ENCODE measurements around the gene OR11H6. TPM values are rescaled to one million over a fixed set of nuclear protein-coding genes. Genes with fewer than 3 reads are reported as not detected.
"Not testable (repeated sequence)": the region's sequence is repeated elsewhere in the genome, so short reads cannot be mapped to it uniquely, and the experiment has no call there.

Gene OR11H6
- total and polyA plus RNA-seq, 5 donors = not detected

- H3K27ac ChIP-seq (ENCODE audit: low read length); H3K9me3 ChIP-seq (ENCODE audit: control insufficient read depth, low read length); ATAC-seq; DNase-seq; H3K4me3 ChIP-seq (ENCODE audit: low read length); H3K27me3 ChIP-seq (ENCODE audit: control insufficient read depth, insufficient read depth); intact Hi-C loops (cut with DNase I); H3K4me1 ChIP-seq (ENCODE audit: control insufficient read depth, insufficient read depth, low read length): not testable (repeated sequence)
- WGBS = 63% methylated on average over 6 of the region's 6 CpGs
Measured at GRCh38 chr14:20195170-20195569, 28.3 kb upstream of the OR11H6 start.

- no peak for DNase-seq
Measured at GRCh38 chr14:20195911-20196310, 27.6 kb upstream of the OR11H6 start.

GRCh38 chr14:20197459-20197858 is 26.1 kb upstream of the OR11H6 start:
- 69% methylated on average over 6 of the region's 6 CpGs for WGBS
- Histone ChIP-seq H3K9me3 (ENCODE audit: control insufficient read depth, low read length) (no peaks in the 10 kb centered on the region), H3K27me3 (ENCODE audit: control insufficient read depth, insufficient read depth) (no peaks in the 10 kb centered on the region), H3K4me1 (ENCODE audit: control insufficient read depth, insufficient read depth, low read length) (no peaks in the 10 kb centered on the region), H3K27ac (ENCODE audit: low read length) (no peak overlapping the region), H3K4me3 (ENCODE audit: low read length) (no peak overlapping the region)
- ATAC-seq (peak in 1 of 2 donors; percentile 41), DNase-seq (peak in 1 of 3 donors; percentile 29)
- intact Hi-C loops (cut with DNase I) = no loop called here

More at GRCh38 chr14:20195911-20196310, 27.6 kb upstream of the OR11H6 start:
- Histone ChIP-seq H3K4me3 (ENCODE audit: low read length) (no peak overlapping the region), H3K4me1 (ENCODE audit: control insufficient read depth, insufficient read depth, low read length) (no peaks in the 10 kb centered on the region), H3K27me3 (ENCODE audit: control insufficient read depth, insufficient read depth) (no peaks in the 10 kb centered on the region), H3K27ac (ENCODE audit: low read length) (no peak overlapping the region), H3K9me3 (ENCODE audit: control insufficient read depth, low read length) (no peaks in the 10 kb centered on the region)
- ATAC-seq = no peak
- WGBS = 16% methylated on average over 2 of the region's 2 CpGs
- intact Hi-C loops (cut with DNase I) = no loop called here

- ATAC-seq = no peak
- WGBS = 58% methylated on average over 5 of the region's 5 CpGs
- intact Hi-C loops (cut with DNase I) = no loop called here
- Histone ChIP-seq H3K27ac (ENCODE audit: low read length) (no peak overlapping the region), H3K9me3 (ENCODE audit: control insufficient read depth, low read length) (no peaks in the 10 kb centered on the region), H3K27me3 (ENCODE audit: control insufficient read depth, insufficient read depth) (no peaks in the 10 kb centered on the region), H3K4me3 (ENCODE audit: low read length) (no peak overlapping the region), H3K4me1 (ENCODE audit: control insufficient read depth, insufficient read depth, low read length) (no peaks in the 10 kb centered on the region)
- DNase-seq = no peak
Measured at GRCh38 chr14:20198991-20199390, 24.5 kb upstream of the OR11H6 start.

GRCh38 chr14:20204721-20205120 is 18.8 kb upstream of the OR11H6 start:
- 55% methylated on average over 3 of the region's 3 CpGs for WGBS
- intact Hi-C loops (cut with DNase I) = no loop called here
- Histone ChIP-seq H3K9me3 (ENCODE audit: control insufficient read depth, low read length) (no peaks in the 10 kb centered on the region), H3K4me1 (ENCODE audit: control insufficient read depth, insufficient read depth, low read length) (no peaks in the 10 kb centered on the region), H3K27ac (ENCODE audit: low read length) (no peak overlapping the region), H3K4me3 (ENCODE audit: low read length) (no peak overlapping the region), H3K27me3 (ENCODE audit: control insufficient read depth, insufficient read depth) (no peaks in the 10 kb centered on the region)
- DNase-seq (no peak), ATAC-seq (no peak)

GRCh38 chr14:20209595-20209994 is 13.9 kb upstream of the OR11H6 start:
- Histone ChIP-seq H3K9me3 (ENCODE audit: control insufficient read depth, low read length) (no peaks in the 10 kb centered on the region), H3K4me3 (ENCODE audit: low read length) (no peak overlapping the region), H3K27ac (ENCODE audit: low read length) (no peak overlapping the region), H3K4me1 (ENCODE audit: control insufficient read depth, insufficient read depth, low read length) (no peaks in the 10 kb centered on the region), H3K27me3 (ENCODE audit: control insufficient read depth, insufficient read depth) (no peaks in the 10 kb centered on the region)
- WGBS = 89% methylated on average over 2 of the region's 2 CpGs
- ATAC-seq (no peak), DNase-seq (no peak)
- intact Hi-C loops (cut with DNase I) = no loop called here

GRCh38 chr14:20212406-20212805 is 11.1 kb upstream of the OR11H6 start:
- H3K4me1 ChIP-seq (ENCODE audit: control insufficient read depth, insufficient read depth, low read length); H3K4me3 ChIP-seq (ENCODE audit: low read length); ATAC-seq; intact Hi-C loops (cut with DNase I); H3K27ac ChIP-seq (ENCODE audit: low read length); H3K27me3 ChIP-seq (ENCODE audit: control insufficient read depth, insufficient read depth); H3K9me3 ChIP-seq (ENCODE audit: control insufficient read depth, low read length): not testable (repeated sequence)
- peak in 1 of 3 donors; percentile 48 for DNase-seq
- WGBS = 89% methylated on average over 17 of the region's 28 CpGs

- H3K27me3 ChIP-seq (ENCODE audit: control insufficient read depth, insufficient read depth) = no peaks in the 10 kb centered on the region
- no peak overlapping the region for H3K27ac ChIP-seq (ENCODE audit: low read length)
- no peaks in the 10 kb centered on the region for H3K4me1 ChIP-seq (ENCODE audit: control insufficient read depth, insufficient read depth, low read length)
- ATAC-seq = no peak
- DNase-seq = no peak
- intact Hi-C loops (cut with DNase I) = no loop called here
- H3K9me3 ChIP-seq (ENCODE audit: control insufficient read depth, low read length) = no peaks in the 10 kb centered on the region
- 59% methylated on average over 2 of the region's 2 CpGs for WGBS
- no peak overlapping the region for H3K4me3 ChIP-seq (ENCODE audit: low read length)
Measured at GRCh38 chr14:20215196-20215595, 8.3 kb upstream of the OR11H6 start.

GRCh38 chr14:20219033-20219432 is 4.5 kb upstream of the OR11H6 start:
- Histone ChIP-seq H3K9me3 (ENCODE audit: control insufficient read depth, low read length) (no peaks in the 10 kb centered on the region), H3K27me3 (ENCODE audit: control insufficient read depth, insufficient read depth) (no peaks in the 10 kb centered on the region), H3K4me3 (ENCODE audit: low read length) (no peak overlapping the region), H3K27ac (ENCODE audit: low read length) (no peak overlapping the region), H3K4me1 (ENCODE audit: control insufficient read depth, insufficient read depth, low read length) (no peaks in the 10 kb centered on the region)
- DNase-seq (no peak), ATAC-seq (no peak)
- intact Hi-C loops (cut with DNase I) = no loop called here
- WGBS = 44% methylated on average over 4 of the region's 4 CpGs

GRCh38 chr14:20228681-20229080 is 5.2 kb downstream of the OR11H6 start, which contains the start of gene OR11H7:
OR11H7 (plus strand) TSS chr14:20228981.
- DNase-seq (no peak), ATAC-seq (no peak)
- no peak within 1 kb of the TSS for H3K27ac ChIP-seq (ENCODE audit: low read length)
- H3K4me3 ChIP-seq (ENCODE audit: low read length) = no peak within 1 kb of the TSS
- H3K4me1 ChIP-seq (ENCODE audit: control insufficient read depth, insufficient read depth, low read length) = no peaks in the 10 kb centered on the region
- no peaks in the 10 kb centered on the region for H3K27me3 ChIP-seq (ENCODE audit: control insufficient read depth, insufficient read depth)
- H3K9me3 ChIP-seq (ENCODE audit: control insufficient read depth, low read length) = no peaks in the 10 kb centered on the region
- intact Hi-C loops (cut with DNase I) = no loop called here
- 70% methylated on average over 1 of the region's 1 CpG for WGBS

- H3K4me3 ChIP-seq (ENCODE audit: low read length); ATAC-seq; DNase-seq; H3K4me1 ChIP-seq (ENCODE audit: control insufficient read depth, insufficient read depth, low read length); H3K27ac ChIP-seq (ENCODE audit: low read length); H3K9me3 ChIP-seq (ENCODE audit: control insufficient read depth, low read length); intact Hi-C loops (cut with DNase I); H3K27me3 ChIP-seq (ENCODE audit: control insufficient read depth, insufficient read depth): not testable (repeated sequence)
- WGBS = 86% methylated on average over 4 of the region's 4 CpGs
Measured at GRCh38 chr14:20235415-20235814, 11.9 kb downstream of the OR11H6 start.

- no peaks in the 10 kb centered on the region for H3K4me1 ChIP-seq (ENCODE audit: control insufficient read depth, insufficient read depth, low read length)
- no peak for ATAC-seq
- intact Hi-C loops (cut with DNase I) = no loop called here
- H3K4me3 ChIP-seq (ENCODE audit: low read length) = no peak overlapping the region
- no peak for DNase-seq
- H3K27me3 ChIP-seq (ENCODE audit: control insufficient read depth, insufficient read depth) = no peaks in the 10 kb centered on the region
- WGBS = 62% methylated on average over 3 of the region's 3 CpGs
- no peaks in the 10 kb centered on the region for H3K9me3 ChIP-seq (ENCODE audit: control insufficient read depth, low read length)
- H3K27ac ChIP-seq (ENCODE audit: low read length) = no peak overlapping the region
Measured at GRCh38 chr14:20247646-20248246, 24.2 kb downstream of the OR11H6 start.

Data from right cardiac atrium (tissue), 5 donors.